Stimulated activated CD4-positive, alpha-beta T cell treated with anti-CD3 and anti-CD28 coated beads, Interleukin-15, amount 100 ng/mL, for 1 hour (primary cell): ENCODE results near the gene METTL16.

Experiments used
- DNase-seq, 2 donors: peaks; one replicate each; pipeline ENCODE4 v3.0.0-alpha.2; 2020; ENCODE audit warnings: low read depth in 1 of 2, low spot score in 1 of 2

The METTL16 gene

GRCh38 chr17:2368359-2368758 is 143.3 kb downstream of the METTL16 start:
- DNase-seq = no peak

GRCh38 chr17:2366747-2367494 is 144.8 kb downstream of the METTL16 start:
- no peak for DNase-seq
